Posterior vena cava (tissue), 2 donors: ENCODE results near the gene CXCL12. TPM values are rescaled to one million over a fixed set of nuclear protein-coding genes. Genes with fewer than 3 reads are reported as not detected.

ENCODE experiments used
- DNase-seq: peaks from one replicate; pipeline ENCODE4 v3.0.0-alpha.2; 2020; ENCODE audit warnings: low spot score
- intact Hi-C, 2 donors: fragments of 100-400 bp; cut with DNase I; formaldehyde crosslinking; loops; one replicate each; pipeline versions ENCODE4 v1.14.1 to v1.14.2; 2022 to 2023
- total RNA-seq, 2 donors: library from RNA; stranded (reverse); fragmentation: NEBNext Ultra II Directional; extraction: Animal tissue kit (Norgen Biotek cat#: 25700); gene quantifications; one replicate each; pipeline ENCODE4 v1.2.1, GENCODE V29; 2021
- donor health status: DM: yes; HTN: yes; CAD: no.
- donor health status: DM: yes; HTN: yes; CAD: no.

The CXCL12 gene
- total RNA-seq, 2 donors from 2014 or later, result 206 to 238 TPM

- intact Hi-C loops, result no loop called here
- no peak for DNase-seq
Measured at GRCh38 chr10:44402465-44403195, 17.7 kb upstream of the CXCL12 start.

- intact Hi-C loops, result no loop called here
- no peak for DNase-seq
Measured at GRCh38 chr10:44400541-44400940, 15.6 kb upstream of the CXCL12 start.

- intact Hi-C loops, result no loop called here
Measured at GRCh38 chr10:44399659-44400451, 15.0 kb upstream of the CXCL12 start.

GRCh38 chr10:44398747-44399658 lies 14.1 kb upstream of the CXCL12 start:
- no peak for DNase-seq
- intact Hi-C loops, result no loop called here

More at GRCh38 chr10:44399659-44400451, 15.0 kb upstream of the CXCL12 start:
- no peak for DNase-seq

GRCh38 chr10:44398271-44398670 lies 13.4 kb upstream of the CXCL12 start:
- intact Hi-C loops, result no loop called here
- no peak for DNase-seq

GRCh38 chr10:44397476-44398225 lies 12.8 kb upstream of the CXCL12 start:
- intact Hi-C loops, result no loop called here
- no peak for DNase-seq

GRCh38 chr10:44396671-44397191 lies 11.8 kb upstream of the CXCL12 start:
- intact Hi-C loops, result no loop called here
- DNase-seq, result no peak

GRCh38 chr10:44395902-44396670 lies 11.2 kb upstream of the CXCL12 start:
- intact Hi-C loops, result no loop called here

GRCh38 chr10:44395396-44395795 lies 10.5 kb upstream of the CXCL12 start:
- no peak for DNase-seq
- intact Hi-C loops, result no loop called here

More at GRCh38 chr10:44395902-44396670, 11.2 kb upstream of the CXCL12 start:
- DNase-seq, result no peak

- DNase-seq, result no peak
- intact Hi-C loops, result no loop called here
Measured at GRCh38 chr10:44394696-44395381, 9.9 kb upstream of the CXCL12 start.

- no peak for DNase-seq
- intact Hi-C loops, result no loop called here
Measured at GRCh38 chr10:44393834-44394547, 9.1 kb upstream of the CXCL12 start.

GRCh38 chr10:44393051-44393630 lies 8.2 kb upstream of the CXCL12 start:
- intact Hi-C loops, result no loop called here
- no peak for DNase-seq

- no peak for DNase-seq
- intact Hi-C loops, result no loop called here
Measured at GRCh38 chr10:44392420-44392819, 7.5 kb upstream of the CXCL12 start.

- DNase-seq, result no peak
- intact Hi-C loops, result no loop called here
Measured at GRCh38 chr10:44391981-44392380, 7.1 kb upstream of the CXCL12 start.

- no peak for DNase-seq
- intact Hi-C loops, result no loop called here
Measured at GRCh38 chr10:44390585-44391072, 5.7 kb upstream of the CXCL12 start.

- intact Hi-C loops, result loop anchor here (5.0 kb wide), 2 partner anchors 468 to 702 kb away; no protein-coding TSS in a partner anchor
- no peak for DNase-seq
Measured at GRCh38 chr10:44389556-44389955, 4.7 kb upstream of the CXCL12 start.
